GM19238 (cell line): ENCODE results near the gene ATP1B1.
"Not testable (repeated sequence)": the region's sequence is repeated elsewhere in the genome, so short reads cannot be mapped to it uniquely, and the experiment has no call there.

Experiments used
- DNase-seq: peaks from one replicate; pipeline ENCODE4 v3.0.0; 2011; ENCODE audit warnings: low spot score; ENCODE audit not compliant: insufficient read length

Gene ATP1B1

GRCh38 chr1:169115891-169116585, 9.5 kb downstream of the ATP1B1 start:
- DNase-seq: no peak

DNA sequence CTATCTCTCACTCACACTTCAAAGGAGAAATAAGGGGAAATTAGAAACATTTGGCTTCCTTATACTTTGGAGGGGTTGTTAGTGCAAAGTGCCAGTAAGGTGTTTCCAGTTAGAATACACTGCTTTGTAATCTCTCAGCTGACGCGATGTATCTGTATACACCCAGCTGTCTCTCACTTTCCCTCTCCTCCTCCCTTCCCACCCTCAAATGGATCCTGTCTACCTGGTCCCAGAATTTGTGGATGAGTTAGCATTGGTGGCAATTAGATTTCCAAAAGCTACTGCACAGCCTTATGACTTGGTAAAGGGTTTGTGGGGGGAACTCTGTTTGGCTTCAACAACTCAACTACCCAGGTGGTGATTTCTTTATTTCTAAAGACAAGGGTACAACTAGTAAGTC, 10.5 kb downstream of the ATP1B1 start:
- no peak for DNase-seq

DNA sequence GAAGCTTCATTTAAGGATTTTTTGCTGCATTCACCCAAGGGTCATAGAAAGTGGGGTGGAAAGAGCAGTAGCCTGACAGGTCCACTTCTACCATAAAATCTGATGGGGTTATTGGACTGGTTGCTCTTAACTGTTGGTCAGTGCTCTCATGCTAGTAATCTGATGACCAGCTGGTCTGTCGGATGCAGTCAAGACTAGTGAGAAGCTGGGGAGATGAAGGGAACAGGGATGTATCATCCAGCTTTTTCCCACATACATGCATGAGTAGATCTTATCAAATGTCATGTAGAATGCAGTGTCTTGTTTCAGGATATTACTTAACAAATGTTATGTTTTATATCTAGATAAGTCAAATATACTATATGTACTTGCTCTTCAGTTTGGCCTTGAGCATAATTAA, 11.1 kb downstream of the ATP1B1 start:
- DNase-seq: no peak

DNA sequence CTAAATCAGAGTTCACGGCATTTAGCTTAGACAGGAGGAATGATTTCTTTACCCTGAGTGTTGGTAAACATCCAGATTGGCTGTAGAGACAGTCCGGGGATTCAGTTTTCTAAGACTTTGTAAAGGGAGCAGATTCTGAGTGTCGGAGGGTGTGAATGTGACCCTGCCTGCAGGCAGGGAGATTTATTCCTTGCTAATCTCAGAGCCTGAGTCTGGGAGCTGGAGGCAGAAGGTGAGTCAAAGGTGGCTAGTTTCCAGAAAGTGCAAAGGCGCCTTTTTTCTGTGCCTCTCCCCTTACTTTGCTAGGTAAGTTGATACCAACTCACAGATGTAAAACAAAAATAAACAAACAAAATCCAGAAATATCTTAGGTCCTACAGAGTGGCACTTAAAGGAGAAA, 11.7 kb downstream of the ATP1B1 start:
- no peak for DNase-seq

DNA sequence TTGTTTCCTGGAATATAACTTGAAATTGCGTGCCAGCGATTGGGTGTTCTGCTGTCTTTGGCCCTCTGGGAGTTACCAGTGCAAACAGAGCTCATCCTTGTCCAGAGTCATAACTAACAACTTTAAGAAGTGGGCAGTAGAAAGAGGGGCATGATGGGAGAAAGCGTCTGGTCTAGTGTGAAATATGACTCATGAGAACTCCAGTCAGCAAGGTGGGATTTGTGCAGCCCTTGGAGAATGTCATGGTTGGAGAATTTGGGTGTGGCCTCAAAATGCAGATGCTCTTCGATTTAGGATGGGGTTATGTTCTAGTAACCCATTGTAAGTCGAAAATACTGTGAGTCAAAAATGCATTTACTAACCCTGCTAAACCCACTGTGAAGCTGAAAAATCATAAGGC, 12.9 kb downstream of the ATP1B1 start:
- DNase-seq: no peak

GRCh38 chr1:169120066-169120465, 13.6 kb downstream of the ATP1B1 start:
- DNase-seq: no peak

DNA sequence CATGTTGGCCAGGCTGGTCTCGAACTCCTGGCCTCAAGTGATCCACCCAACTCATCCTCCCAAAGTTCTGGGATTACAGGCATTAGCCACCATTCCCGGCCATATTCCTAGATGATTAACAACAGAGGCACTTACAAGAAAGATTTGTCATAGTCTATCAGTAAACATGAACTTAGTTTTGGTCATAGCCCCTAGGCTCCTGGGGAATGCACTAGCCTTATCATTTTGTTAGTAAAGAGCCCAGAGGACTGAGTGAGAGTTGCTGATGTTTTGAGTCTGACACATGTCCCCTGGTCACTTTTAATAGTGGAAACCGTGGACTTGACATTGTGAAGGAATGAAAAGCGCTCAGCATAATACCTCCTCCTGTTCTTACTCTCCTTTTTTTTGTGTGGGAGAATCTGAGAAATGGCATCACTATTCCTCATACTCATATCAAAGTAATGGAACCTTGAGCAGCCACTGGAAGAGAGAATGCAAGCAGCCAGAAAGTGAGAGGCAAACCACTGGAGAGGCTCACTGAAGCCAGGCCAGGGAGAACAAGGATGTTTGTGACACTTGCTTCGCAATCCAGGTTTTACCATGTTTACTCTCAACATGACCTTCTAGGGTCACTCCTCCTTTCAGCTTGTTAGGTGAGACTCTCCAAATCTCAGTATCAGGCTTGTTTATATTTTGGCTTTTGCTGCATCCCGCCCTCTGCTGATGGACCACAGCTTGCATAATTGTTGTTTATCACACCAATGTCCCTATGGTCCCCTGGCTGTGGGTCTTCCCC, 14.8 kb downstream of the ATP1B1 start:
- no peak for DNase-seq

DNA sequence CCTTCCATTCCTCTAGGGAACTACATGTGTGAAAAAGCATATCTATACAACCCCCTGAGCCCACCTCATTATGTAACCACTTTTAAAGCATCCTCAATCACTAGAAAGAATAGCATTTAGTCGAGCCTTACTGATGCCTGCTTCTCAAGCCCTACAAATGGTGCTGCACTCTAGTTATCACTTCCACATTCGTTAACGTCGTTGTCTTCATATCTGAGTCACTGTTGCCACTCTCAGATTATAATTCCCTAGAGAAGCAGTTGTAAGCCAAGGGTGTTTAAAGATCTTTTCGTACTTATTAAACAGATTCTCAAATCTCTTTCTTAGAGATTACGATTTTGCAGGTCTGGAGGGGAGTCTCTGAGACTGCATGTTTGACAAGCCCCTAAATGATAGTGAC, 16.5 kb downstream of the ATP1B1 start:
- no peak for DNase-seq

- DNase-seq: no peak
Measured at GRCh38 chr1:169124459-169124858, 18.0 kb downstream of the ATP1B1 start.

GRCh38 chr1:169125597-169125996, 19.1 kb downstream of the ATP1B1 start:
- not testable (repeated sequence) for DNase-seq

DNA sequence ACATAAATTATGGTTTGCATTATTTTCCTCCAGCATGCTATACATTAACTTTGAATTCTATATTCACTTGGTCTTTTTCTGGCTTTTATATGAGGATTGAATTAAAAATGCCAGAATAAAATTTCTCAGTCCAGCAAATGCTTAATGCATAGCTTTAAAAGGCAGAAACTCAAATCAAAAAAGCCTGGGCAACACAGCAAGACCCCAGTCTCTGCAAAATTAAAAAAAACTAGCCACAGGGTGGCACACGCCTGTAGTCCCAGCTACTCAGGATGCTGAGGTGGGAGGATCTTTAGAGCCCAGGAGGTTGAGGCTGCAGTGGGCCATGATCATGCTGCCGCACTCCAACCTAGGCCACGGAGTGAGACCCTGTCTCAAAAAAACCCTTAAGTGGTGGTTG, 19.8 kb downstream of the ATP1B1 start:
- DNase-seq: no peak

GRCh38 chr1:169127305-169127704, 20.8 kb downstream of the ATP1B1 start:
- no peak for DNase-seq

- no peak for DNase-seq
Measured at GRCh38 chr1:169128562-169128961, 22.1 kb downstream of the ATP1B1 start.

DNA sequence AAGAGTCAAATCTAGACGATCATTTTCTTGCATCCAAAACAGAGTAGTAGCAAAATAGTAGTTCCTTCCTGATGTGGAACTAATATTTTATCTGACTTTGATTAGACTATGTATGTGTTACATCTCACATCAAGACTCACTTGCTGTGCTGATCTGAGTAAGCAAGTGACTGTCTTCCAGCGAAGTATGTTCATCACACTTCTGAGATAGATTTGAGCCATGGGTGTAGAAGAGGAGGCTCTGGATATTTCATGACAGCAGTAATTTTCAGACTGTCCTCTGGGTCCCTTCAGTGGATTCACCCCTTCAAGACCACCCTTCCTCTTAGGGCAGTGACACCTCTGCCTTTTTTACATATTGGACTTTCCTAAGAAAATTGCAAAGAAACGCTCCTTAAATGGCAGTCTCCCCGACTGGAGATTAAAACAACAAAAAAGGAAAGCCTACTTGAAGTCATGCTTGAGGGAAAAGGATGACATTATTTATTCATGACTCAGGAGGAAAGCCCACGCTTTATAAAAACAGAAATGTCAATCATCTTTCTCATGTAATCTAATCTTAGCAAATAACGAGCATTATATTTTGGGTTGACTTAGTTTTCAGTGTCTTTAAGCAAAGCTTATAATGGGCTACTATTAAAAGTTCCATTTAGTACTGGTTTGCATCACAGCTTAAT, 22.8 kb downstream of the ATP1B1 start:
- DNase-seq: no peak

GRCh38 chr1:169130683-169131082, 24.2 kb downstream of the ATP1B1 start:
- no peak for DNase-seq

DNA sequence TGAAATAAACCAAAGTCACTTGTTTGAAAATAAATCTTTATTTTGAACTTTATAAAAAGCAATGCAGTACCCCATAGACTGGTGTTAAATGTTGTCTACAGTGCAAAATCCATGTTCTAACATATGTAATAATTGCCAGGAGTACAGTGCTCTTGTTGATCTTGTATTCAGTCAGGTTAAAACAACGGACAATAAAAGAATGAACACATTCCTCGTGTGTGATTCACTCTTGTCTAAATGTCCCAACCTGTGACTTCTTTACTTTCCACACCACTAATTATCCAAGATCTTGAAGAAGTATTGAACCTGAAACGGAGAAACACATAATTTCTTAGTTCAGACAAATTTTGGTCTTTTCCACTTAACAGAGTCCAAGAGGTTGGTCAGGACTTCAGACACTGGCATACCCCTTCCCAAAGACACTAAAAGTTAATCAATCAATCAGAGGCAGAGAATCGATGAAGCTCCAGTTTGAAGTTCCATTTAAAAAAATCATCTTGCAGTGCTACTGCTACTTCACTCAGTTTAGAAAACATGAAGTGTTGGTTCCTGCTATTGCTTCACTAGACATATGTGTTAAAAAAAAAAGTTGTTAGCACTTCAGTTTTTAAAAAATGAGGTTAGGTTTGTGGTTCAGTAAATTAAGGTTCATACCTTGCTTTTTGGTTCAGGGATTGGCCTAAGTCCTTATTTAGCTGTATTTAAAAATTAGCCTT, 26.2 kb downstream of the ATP1B1 start:
- no peak for DNase-seq

- no peak for DNase-seq
Measured at GRCh38 chr1:169133228-169133576, 26.7 kb downstream of the ATP1B1 start.

DNA sequence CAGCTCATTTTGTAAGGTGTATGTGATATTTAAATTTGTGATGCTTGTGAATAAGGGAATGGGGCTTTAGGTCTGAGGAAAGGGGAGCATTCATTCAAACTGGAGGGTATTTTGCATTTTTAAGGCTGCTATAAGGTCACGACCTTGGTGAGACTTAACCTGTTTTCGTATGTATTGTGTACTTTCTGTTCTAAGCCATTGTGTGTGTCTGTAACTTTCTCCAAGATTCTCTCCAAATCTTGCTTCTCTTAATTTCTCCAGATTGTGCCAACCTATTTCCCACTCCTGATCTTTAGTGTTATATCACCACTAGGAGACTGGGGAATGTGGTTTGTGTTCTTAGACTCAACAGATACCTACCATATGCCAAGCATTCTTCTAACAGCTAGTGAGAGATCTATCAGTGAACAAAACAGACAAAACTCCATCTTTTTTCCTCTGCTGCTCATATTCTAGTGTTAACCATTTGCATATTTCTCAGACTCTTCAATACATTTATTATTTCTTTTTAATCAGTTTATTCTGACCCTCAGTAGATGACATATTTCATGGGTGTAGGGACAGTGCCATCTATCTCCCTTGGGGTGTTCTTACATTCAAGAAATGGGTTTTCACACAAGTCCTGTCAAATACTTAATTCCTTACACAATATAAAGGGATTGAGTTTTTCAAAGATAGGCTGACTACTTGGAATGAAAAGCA, 27.5 kb downstream of the ATP1B1 start:
- no peak for DNase-seq

DNA sequence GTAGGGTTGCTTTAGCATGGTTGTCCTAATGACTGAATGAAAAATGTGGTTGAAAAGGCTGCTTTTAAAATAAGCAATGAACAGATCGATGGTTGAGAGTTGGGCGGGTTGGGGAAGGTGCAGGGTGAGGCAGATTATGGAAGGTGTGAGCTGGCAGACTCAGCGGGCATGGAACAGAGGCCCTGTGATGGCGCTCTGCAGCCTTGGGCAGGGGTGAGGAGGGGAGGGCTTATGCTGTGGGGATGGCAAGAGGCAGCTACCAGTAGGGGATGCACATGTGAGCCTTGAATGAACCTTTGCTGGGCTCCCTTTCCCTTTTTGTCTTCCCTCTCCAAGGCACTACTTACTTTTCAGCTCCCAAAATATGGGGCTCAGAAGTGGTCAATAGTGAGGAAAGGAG, 30.9 kb downstream of the ATP1B1 start:
- no peak for DNase-seq

- DNase-seq: peak; percentile 22
Measured at GRCh38 chr1:169138866-169139670, 32.6 kb downstream of the ATP1B1 start.
